Erythroblast (primary cell): ENCODE measurements around the gene KIDINS220.

Source experiments
- GATA1 ChIP-seq: IDR thresholded peaks from 2 replicates; pipeline ENCODE4 v1.6.1; 2011; ENCODE audit warnings: low read depth, mild to moderate bottlenecking, control low read depth, low read length, moderate library complexity
- POLR2A ChIP-seq: IDR thresholded peaks from 2 replicates; pipeline ENCODE4 v1.6.1; 2011; ENCODE audit warnings: mild to moderate bottlenecking, low read length

DNA sequence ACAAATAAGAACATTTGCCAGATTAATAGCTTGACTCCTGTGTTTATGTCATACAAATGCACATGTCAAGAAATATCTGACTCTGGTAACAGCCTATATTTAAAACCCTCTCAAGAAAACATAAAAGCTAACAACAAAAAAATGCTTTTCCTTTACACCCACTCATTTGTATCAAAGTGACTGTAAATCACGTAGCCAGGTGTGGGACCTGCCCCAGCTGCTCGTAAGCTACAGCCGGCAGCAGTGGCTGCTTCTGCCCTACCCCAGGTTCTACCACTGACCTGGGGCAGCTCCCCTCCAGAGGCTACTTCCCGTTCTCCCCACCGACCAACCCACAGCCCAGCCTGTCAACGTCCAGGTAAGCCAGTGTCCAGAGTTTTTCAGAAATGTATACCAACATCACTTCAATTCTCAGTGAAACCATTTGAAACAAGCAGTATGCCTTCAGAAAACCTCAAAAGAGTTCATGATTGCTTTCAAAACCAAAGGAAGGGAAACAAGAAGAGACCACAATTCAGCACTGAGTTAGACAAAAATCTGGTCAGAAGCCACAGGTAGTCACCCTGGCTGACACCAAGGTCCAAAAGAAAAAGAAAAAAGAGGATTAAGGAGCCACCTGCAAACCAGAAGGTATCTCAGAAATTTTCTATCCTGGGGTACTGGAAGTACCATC, 40.4 kb downstream of the KIDINS220 start:
- TF ChIP-seq POLR2A (no peak), GATA1 (no peak)
